GM23338 (cell line): ENCODE data around the gene TEKT2.

Source experiments
- CREB1 ChIP-seq: fragments of 250-450 bp; sonication (Bioruptor Pico); IDR thresholded peaks from 2 replicates; pipeline ENCODE4 v1.5.0; 2020; ENCODE audit warnings: low read depth, mild to moderate bottlenecking, moderate library complexity
- CTCF ChIP-seq, 2 experiments: fragments of 200-600 bp in 1 of 2; sonication (generic) in 1 of 2; conservative IDR thresholded peaks; 2 replicates each; pipeline versions ENCODE4 v1.5.1 to v1.6.1; 2016 to 2017; ENCODE audit warnings: antibody characterized with exemption in 2 of 2, low read depth in 2 of 2, mild to moderate bottlenecking in 2 of 2, moderate library complexity in 1 of 2
- EZH2 ChIP-seq: fragments of 200-600 bp; sonication (generic); IDR thresholded peaks from one replicate; pipeline ENCODE4 v1.8.0; 2017; ENCODE audit warnings: antibody characterized with exemption, mild to moderate bottlenecking, low read depth; ENCODE audit not compliant: unreplicated experiment
- EZH2phosphoT487 ChIP-seq: fragments of 200-600 bp; sonication (generic); IDR thresholded peaks from one replicate; pipeline ENCODE4 v1.8.1; 2018; ENCODE audit warnings: antibody characterized with exemption; ENCODE audit not compliant: unreplicated experiment
- JUNB ChIP-seq: IDR thresholded peaks from one replicate; pipeline ENCODE4 v1.6.1; 2016; ENCODE audit warnings: antibody characterized with exemption; ENCODE audit not compliant: unreplicated experiment
- NANOG ChIP-seq: IDR thresholded peaks from 2 replicates; pipeline ENCODE4 v1.6.1; 2016; ENCODE audit warnings: antibody characterized with exemption, borderline replicate concordance
- POLR2AphosphoS5 ChIP-seq: IDR thresholded peaks from 2 replicates; pipeline ENCODE4 v1.6.1; 2016; ENCODE audit warnings: antibody characterized with exemption, low read depth
- STAT1 ChIP-seq: IDR thresholded peaks from one replicate; pipeline ENCODE4 v1.6.1; 2016; ENCODE audit warnings: antibody characterized with exemption; ENCODE audit not compliant: unreplicated experiment
- ZNF114 ChIP-seq: fragments of 250-450 bp; sonication (Bioruptor Pico); IDR thresholded peaks from 2 replicates; pipeline ENCODE4 v1.5.0; 2020; ENCODE audit warnings: mild to moderate bottlenecking, moderate library complexity
- ZNF331 ChIP-seq: fragments of 250-450 bp; sonication (Bioruptor Pico); IDR thresholded peaks from 2 replicates; pipeline ENCODE4 v1.5.0; 2020; ENCODE audit warnings: low read depth, mild to moderate bottlenecking, moderate library complexity
- ZNF462 ChIP-seq: fragments of 250-450 bp; sonication (Bioruptor Pico); IDR thresholded peaks from 2 replicates; pipeline ENCODE4 v1.5.0; 2020; ENCODE audit warnings: mild to moderate bottlenecking, moderate library complexity
- TF ChIP-seq, protein P1 (sequence below): IDR thresholded peaks from one replicate; pipeline ENCODE4 v1.6.1; 2018; ENCODE audit warnings: antibody characterized with exemption; ENCODE audit not compliant: unreplicated experiment
- TF ChIP-seq, protein P2 (sequence below): IDR thresholded peaks from 2 replicates; pipeline ENCODE4 v1.6.1; 2016; ENCODE audit warnings: antibody characterized with exemption

GRCh38 chr1:36126005-36126716, 42.3 kb downstream of the TEKT2 start:
- TF ChIP-seq EZH2phosphoT487 (no peak), CTCF (conservative IDR thresholded peaks at IDR 0.05; ENCODE audit: low read depth in 2 of 2) (no peak), POLR2AphosphoS5 (no peak), CREB1 (no peak), EZH2 (no peak), ZNF114 (no peak), ZNF331 (CRISPR knock-in tag) (no peak), JUNB (no peak), STAT1 (no peak), NANOG (no peak), ZNF462 (CRISPR knock-in tag) (no peak)
- TF ChIP-seq, protein P1, sequence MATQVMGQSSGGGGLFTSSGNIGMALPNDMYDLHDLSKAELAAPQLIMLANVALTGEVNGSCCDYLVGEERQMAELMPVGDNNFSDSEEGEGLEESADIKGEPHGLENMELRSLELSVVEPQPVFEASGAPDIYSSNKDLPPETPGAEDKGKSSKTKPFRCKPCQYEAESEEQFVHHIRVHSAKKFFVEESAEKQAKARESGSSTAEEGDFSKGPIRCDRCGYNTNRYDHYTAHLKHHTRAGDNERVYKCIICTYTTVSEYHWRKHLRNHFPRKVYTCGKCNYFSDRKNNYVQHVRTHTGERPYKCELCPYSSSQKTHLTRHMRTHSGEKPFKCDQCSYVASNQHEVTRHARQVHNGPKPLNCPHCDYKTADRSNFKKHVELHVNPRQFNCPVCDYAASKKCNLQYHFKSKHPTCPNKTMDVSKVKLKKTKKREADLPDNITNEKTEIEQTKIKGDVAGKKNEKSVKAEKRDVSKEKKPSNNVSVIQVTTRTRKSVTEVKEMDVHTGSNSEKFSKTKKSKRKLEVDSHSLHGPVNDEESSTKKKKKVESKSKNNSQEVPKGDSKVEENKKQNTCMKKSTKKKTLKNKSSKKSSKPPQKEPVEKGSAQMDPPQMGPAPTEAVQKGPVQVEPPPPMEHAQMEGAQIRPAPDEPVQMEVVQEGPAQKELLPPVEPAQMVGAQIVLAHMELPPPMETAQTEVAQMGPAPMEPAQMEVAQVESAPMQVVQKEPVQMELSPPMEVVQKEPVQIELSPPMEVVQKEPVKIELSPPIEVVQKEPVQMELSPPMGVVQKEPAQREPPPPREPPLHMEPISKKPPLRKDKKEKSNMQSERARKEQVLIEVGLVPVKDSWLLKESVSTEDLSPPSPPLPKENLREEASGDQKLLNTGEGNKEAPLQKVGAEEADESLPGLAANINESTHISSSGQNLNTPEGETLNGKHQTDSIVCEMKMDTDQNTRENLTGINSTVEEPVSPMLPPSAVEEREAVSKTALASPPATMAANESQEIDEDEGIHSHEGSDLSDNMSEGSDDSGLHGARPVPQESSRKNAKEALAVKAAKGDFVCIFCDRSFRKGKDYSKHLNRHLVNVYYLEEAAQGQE: no peak
- TF ChIP-seq, protein P2, sequence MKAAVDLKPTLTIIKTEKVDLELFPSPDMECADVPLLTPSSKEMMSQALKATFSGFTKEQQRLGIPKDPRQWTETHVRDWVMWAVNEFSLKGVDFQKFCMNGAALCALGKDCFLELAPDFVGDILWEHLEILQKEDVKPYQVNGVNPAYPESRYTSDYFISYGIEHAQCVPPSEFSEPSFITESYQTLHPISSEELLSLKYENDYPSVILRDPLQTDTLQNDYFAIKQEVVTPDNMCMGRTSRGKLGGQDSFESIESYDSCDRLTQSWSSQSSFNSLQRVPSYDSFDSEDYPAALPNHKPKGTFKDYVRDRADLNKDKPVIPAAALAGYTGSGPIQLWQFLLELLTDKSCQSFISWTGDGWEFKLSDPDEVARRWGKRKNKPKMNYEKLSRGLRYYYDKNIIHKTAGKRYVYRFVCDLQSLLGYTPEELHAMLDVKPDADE: no peak
